Suppressor macrophage (primary cell): ENCODE data around the gene PTPRA.
"Not testable (repeated sequence)": the region's sequence is repeated elsewhere in the genome, so short reads cannot be mapped to it uniquely, and the experiment has no call there.

ENCODE experiments used
- DNase-seq, 4 experiments: peaks; one replicate each; pipeline ENCODE4 v3.0.0-alpha.2; 2020 to 2022

The PTPRA gene

DNA sequence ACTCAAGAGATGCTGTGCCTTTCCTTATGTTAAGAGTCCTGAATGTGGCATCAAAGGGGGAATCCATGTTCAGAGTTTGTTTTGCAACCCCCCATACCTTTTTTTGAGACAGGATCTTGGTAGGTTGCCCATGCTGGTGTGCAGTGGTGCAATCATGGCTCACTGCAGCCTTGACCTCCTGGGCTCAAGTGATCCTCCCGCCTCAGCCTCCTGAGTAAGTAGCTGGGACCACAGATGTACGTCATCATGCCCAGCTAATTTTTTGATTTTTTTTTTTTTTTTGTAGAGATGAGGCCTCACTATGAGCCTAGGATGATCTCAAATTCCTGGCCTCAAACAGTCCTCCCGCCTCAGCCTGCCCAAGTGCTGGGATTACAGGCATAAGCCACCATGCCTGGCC, 16.5 kb downstream of the PTPRA start:
- no peak for DNase-seq

DNA sequence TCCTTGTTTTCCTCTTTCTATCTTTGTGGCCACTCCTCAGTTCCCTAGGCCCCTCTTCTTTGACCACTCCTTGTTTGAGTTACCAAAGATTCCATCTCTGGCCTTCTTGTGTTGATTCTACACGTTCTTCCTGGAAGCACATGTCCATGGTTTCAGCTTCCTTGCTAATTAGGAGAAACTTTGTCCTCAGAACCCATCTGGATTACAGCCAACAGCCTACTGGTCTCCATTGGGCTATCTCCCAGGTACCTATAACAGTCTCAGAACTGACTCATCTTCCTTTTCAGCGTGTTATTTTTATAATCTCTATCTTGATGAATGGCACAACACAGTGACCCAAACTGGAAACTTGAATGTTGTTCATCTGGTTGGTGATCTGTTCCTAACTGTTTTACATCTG, 17.5 kb downstream of the PTPRA start:
- no peak for DNase-seq

DNA sequence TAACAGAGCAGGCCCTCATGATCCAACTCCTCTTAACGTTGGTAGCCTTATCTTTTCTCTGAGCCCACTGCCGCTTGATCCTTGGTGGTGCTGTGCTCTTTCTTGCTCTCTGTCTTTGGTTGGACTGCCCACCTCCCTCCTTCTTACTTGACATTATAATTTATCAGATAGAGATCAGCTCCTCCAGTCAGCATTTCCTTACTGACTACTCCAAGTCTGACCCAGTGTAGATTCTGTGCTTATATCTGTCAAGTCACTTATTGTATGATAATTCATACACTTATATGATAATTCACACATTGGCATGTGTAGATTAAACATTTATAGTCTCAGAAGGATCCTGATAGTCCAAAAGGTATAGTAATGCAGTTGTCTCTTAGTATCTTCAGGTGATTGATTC, 18.1 kb downstream of the PTPRA start:
- no peak for DNase-seq

DNA sequence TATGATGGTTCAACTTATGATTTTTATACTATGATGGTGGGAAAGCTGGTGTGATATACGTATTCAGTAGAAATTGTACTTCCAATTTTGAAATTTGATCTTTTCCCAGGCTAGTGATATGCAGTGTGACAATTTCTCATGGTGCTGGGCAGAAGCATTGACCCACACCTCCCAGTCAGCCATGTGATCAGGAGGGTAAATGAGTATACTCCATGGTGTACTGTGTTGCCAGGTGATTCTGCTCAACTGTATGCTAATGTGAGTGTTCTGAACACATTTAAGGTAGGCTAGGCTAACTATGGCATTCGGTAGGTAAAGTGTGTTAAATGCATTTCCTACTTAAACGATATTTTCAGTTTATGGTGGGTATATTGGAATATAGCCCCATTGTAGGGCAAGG, 19.1 kb downstream of the PTPRA start:
- DNase-seq: no peak

DNA sequence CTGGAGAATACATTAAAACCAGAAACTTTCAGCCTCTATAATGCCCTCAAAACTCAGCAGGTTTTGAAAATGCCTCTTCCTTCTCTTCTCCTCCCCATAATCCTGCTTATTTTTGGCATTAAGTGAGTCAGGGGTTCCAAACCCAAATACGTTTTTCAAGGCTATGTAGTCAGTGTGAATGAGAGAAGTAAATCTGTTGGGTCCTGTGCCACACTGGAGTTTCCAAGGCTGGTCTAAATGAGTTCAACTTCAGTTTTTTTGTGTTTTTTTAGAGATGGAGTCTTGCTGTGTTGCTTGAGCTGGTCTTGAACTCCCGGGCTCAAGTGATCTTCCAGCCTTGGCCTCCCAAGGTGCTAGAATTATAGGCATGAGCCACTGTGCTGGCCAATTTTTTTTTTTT, 20.9 kb downstream of the PTPRA start:
- DNase-seq: no peak

DNA sequence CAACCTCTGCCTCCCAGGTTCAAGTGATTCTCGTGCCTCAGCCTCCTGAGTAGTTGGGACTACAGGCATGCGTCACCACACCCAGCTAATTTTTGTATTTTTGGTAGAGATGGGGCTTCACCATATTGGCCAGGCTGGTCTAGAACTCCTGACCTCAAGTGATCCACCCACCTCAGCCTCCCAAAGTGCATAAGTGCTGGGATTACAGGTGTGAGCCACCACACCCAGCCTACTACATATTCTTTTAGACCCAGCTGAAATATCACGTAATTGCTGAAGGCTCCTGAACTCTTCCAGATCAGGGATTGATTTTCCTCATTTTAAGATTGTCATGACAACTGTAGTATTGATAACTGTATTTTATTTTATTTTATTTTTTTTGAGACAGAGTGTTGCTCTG, 21.9 kb downstream of the PTPRA start:
- DNase-seq: not testable (repeated sequence)

DNA sequence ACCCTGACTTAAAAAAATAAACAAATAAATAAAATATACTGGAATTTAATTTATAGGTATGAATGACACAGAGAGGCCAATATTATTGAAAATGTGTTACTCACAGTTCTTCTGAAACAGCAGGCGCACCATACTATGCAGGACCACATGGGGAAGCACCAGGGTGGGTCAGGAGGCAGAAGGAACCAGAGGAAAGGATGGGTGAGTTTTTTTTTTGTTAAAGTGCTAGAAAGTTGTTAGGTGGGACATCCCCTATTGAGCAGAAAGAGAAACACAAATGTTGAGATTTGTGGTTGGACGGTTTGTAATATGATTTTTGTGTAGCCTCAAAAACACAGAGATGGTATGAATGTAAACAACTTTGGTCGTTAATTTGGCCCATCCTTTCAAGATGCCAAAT, 26.0 kb downstream of the PTPRA start:
- DNase-seq: no peak

DNA sequence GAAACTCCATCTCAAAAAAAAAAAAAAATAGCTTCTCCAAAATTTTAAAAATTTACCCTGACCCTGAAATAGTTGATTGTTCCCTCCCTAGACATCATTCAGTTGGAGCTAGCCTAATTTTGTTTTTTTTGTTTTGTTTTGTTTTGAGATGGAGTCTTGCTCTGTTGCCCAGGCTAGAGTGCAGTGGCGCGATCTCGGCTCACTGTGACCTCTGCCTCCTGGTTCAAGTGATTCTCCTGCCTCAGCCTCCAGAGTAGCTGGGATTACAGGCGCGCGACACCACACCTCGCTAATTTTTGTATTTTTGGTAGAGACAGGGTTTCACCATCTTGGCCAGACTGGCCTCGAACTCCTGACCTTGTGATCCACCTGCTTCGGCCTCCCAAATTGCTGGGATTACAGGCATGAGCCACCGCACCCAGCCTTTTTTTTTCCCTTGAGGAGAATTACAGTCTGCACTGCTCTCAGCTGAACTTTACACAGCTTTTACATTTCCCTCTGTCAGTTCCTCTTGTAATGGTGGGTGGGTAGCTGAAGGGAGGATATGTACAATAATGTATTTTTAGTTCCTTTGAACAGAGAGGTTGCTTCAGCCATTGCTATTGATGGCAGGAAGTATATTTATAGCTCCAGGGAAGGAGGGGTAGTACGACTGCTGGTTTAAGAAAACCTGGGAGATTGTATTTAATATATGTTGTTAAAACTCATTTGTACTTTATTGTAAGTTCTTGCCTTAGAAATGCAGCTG, 27.7 kb downstream of the PTPRA start:
- DNase-seq: peak; percentile 58 to 87 (median 76)

DNA sequence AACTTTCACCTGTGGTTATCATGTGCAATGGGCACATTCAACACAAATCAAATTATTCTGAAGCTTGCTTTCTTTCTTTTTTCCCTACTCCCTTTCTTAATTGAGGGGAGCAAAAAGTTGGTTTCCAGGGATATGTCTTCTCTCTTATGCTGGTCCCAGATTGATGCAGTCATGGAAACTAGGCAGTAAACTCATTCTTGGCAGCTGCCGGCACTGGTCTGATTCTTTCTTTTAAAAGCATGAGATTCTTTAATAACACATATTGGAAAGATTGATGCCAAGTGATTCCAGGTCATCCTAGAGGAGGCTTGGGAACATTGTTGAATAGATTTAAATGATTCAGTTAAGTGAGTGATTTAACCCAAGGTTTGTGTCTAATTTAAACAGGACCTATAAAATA, 29.0 kb downstream of the PTPRA start:
- DNase-seq: no peak

DNA sequence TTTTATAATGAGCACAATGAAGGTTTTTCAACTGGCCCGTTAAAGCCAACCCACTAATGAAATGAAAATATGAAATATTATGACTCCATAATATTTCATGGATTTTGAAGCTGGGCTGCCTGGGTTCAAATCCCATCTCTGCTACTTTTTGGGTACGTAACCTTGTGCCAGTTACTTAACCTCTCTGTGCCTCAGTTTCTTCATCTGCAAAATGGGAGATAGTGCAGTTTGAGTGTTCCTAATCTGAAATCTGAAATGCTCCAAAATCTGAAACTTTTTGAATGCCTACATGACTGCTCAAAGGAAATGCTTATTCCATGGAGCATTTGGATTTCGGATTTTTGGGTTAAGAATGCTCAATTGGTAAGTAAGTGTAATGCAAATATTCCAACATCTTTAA, 29.5 kb downstream of the PTPRA start:
- DNase-seq: no peak

DNA sequence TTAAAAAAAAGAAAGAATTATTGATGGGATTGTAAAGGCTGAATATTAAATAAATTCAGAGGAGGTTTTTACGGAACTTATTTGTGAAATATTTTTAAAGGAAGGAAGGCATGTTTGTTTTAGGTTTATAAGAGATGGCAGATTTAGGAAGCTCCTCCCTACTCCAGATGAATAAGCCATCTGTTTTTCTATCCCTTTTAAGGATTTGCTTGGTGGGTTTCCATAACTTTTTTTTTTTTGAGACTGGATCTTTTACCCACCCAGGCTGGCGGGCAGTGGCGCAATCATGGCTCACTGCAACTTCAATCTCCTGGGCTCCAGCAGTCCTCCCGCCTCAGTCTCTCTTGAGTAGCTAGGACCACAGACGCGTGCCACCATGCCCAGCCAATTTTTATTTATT, 30.4 kb downstream of the PTPRA start:
- DNase-seq: no peak

DNA sequence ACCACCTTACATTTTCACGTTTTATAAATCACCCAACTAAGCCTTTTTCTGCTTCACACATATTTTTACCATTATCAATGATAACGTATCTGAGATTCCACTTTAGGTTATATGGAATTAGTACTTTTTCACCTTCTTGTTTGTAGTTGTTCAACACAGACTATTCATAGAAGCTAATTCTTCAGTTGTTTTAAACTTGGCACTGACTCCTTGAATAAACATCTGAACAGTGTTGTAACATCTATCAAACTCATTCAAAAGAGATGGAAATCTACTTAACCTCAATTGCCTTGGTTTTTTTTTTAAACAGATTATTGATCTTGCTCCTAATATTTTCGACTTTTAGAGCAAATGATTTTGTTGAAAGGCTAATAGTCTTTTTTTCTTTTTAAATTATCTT, 34.2 kb downstream of the PTPRA start:
- DNase-seq: no peak

DNA sequence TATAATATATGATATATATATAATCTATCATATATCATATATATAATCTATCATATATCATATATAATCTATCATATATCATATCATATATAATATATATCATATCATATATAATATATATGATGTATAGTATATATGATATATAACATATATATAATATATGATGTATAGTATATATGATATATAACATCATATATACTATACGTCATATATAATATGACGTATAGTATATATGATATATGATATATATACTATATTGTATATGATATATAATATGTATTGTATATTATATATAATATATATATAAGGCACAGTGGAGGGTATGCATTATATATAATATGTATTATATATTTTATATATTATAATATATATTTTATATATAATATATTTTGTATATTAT, 36.7 kb downstream of the PTPRA start:
- no peak for DNase-seq

DNA sequence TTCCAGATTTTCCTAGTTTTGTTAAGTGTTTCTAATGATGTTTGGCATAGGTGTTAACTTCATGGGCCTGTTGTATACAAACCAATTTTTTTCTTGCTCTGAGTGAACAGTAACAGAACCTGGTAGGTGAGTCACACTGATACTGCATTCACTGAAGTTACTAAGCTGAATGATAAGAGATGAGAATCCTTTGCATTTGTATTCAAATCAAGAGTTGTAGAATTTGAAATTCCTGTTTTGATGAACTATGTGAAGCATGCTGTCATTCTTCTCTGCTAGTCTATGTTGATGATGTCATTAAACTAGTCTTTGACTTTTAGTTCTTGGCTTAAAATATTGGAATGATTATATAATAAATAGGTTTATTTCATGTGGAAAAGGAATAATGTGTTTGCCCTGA, 37.9 kb downstream of the PTPRA start:
- DNase-seq: no peak

DNA sequence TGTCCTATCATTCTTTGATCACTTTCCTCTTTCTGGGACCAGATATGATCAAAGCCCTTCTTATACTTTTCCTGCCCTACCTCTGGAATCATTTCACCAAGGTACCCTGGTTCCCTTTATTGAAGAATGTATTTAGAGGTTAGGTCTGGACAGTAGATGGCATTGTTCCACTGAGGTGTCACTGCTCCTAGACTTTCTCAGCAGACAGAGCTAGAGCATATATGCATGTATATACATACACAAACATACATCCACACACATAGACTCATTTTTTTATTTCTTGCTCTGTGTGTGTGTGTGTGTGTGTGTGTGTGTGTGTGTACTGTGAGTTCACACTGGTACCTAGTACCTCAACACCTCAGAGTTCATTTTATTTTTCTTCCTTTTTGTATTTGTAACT, 40.9 kb downstream of the PTPRA start:
- DNase-seq: peak in 1 of 4 experiments; percentile 22

DNA sequence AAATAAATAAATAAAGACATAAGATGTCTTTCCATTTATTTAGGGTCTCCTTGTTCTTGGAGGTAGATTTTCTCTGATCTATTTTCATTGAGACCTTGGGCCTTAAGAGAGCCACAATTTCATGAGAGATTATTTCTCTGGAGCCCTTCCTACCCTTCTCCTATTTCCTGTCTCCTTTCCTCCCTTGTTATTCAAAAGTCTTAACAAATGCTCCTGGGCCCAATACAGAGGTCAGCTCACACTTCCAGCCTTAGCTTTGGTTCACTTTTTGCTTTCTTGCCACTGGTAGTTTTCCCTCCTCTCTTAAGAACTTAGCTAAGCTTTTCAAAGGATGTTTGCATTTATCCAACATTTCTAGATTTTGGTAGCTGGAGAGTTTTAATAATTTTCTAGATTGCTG, 44.0 kb downstream of the PTPRA start:
- DNase-seq: no peak

DNA sequence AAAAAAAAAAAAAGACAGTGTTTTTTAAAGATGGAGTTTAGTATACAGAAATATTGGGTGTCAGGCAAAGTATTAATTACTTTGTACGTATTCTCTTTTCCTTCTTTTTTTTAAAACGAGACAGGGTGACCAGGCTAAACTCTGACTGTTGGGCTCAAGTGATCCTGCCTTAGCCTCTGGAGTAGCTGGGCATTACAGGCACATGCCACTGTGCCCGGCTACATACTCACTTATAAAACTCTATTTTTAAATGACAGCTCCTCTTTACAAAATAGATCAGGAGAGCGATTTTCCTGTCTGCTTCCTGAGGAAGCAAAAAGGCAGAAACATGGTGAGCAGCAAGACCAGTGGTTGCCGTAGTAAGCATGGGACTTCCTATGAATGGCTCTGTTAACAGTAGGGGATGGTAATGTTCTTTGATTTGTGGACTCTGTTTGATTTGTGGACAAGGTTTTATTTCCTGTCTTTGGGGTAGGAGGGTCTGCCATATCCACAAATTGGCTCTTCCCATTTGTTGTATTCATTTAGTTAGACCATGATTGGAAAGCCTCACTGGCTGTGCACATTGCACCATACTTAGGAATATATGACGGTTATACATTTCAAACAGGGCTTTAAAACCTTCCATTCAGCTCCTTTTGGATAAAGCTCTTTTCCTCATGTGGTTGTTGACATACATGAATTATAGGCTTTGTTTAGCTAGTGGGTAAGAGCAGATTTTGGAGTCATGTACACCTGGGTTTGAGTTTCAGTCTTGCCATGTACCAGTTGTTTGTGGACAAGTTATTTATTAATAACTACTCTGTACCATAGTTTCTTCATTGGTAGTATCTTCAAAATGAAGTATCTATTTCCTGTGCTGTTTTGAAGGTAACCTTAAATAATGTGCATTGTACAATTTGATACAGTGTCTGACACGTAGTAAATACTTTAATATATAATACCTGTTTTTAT, 45.1 kb downstream of the PTPRA start:
- no peak for DNase-seq

DNA sequence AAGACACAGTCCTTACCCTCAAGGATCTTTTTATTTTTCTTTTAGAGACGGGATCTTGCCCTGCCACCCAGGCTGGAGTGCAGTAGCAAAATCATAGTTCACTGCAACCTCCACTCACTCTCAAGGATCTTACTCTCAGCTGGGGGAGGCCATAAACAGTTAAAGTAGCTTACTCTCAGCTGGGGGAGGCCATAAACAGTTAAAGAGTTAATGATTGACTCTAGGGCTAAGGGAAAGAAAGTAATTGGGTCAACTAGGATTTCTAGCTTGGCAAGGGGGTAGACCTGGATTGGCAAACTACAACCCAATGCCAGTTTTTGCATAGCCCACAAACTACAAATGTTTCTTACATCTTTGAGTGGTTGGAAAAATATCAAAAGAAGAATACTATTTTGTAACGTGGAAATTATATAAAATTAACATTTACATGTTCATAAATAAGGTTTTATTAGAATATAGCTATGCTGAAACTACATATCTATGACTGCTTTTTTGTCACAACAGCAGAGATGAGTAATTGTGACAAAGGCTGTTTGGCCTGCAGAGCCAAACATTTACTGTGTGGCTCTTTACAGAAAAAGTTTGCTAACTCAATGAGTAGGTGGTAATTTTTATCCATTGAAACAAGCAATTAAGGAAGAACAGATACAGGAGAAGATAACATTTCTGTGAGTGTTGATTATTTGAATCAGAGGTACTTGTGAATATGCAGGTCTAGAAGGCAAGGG, 46.4 kb downstream of the PTPRA start:
- DNase-seq: peak in 1 of 4 experiments; percentile 36

DNA sequence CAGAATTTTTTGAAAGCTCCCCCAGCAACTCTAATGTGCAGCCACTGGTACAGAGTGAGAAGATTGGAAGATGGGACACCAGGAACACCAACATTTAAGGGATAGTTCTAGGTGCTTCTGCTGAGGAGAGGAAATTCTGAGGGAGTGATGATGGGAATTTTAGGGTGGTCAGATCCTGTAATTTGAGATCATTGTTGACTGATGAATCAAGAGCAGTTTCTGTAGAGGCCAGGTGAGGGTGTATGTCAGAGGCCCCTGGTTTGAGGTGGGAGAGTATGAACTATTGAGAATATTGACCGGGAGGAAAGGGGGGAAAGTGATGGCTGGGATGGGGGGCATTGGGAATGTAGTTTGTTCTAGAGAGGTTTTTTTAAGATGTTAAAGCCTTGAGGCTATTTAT, 47.2 kb downstream of the PTPRA start:
- DNase-seq: no peak

DNA sequence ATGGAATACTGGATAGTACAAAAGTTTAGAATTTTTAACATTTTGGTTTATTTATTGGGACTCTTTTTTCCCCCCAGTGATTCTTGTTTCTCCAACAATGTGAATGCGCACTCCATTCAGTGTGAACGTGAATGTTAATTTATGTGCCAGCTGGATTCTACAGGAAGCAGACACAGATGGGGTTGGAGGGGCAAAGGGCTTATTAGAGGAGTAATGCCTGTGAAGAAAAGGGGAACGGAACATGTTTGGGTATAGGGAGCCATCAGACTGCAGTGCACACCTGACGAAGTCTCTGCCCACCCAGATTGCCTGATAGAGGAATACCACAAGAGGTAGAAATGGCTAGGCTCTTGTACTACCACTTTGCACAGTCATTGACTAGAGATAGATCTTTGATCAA, 48.2 kb downstream of the PTPRA start:
- no peak for DNase-seq

DNA sequence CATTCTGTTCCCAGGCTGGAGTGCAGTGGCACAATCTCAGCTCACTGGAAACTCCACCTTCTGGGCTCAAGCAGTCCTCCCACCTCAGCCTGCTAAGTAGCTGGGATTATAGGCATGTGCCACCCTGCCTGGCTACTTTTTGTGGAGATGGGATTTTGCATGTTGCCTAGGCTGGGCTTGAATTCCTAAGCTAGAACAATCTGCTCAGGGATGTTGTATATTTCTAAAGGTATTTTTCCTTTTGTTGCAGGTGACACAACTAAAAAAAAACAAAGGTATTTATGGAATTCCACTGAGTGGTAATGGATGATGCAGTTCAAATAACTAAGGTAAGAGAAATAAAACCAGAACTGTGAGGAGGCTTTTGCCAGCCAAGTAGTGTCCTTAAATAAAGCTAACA, 49.7 kb downstream of the PTPRA start:
- no peak for DNase-seq

DNA sequence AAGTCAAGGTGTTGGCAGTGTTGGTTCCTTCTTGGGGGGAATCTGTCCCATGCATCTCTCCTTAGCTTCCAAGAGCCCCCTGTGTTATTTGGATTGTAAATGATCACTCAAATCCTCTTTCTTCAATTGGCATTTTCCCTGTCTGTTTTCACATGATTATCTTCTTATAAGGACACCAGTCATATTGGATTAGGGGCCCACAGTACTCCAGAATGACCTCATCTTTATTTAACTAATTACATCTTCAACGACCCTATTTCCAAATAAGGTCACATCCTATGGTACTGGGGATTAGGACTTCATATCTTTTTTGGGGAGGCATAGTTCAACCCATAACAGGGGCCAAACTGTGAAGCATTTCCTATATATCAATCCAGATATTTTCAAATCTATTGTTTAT, 57.3 kb downstream of the PTPRA start:
- no peak for DNase-seq

DNA sequence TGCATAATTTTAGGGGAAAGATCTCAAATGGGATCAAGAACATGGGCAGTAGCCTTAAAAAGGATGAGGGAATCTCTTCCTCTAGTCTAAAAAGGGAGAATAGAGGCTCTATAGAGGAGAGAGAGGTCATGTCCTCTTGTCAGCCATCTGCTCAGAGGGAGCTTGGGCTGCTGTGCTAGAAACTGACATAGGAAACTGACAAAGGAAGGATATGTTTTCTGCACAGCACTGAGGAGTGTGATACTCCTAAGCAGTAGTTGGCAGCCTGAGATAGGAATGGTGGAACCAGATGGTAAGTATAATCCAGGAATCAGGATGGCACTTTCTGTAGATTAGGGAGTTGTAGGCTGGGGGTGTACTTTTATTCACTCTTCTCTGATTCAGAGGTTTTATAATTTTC, 59.2 kb downstream of the PTPRA start:
- DNase-seq: no peak
